ENCODE data around the gene NFIC.

DNA sequence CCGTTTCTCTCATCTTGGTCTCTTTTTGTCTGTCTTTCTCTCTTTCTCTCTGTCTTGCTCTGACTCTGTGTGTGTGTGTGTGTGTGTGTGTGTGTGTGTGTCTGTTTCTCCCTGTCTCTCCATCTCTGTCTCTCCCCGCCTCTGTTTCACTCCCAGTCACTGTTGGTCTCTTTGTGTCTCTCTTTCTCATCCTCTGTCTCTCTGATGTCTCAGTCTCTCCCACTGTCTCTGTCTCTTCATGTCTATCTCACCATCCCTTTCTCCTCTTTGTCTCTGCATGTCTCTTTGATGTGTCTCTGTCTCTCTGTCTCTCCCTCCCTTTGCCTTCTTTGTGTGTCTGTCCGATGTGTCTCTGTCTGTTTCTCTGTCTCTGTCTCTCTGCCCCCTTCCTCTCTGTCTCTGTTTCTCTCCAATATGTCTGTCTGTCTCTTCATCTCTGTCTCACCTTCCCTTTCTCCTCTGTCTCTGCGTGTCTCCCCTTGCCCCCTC, 2.5 kb downstream of the NFIC start:
- no peak for TF ChIP-seq CTCF (conservative IDR thresholded peaks at IDR 0.05; ENCODE audit: low read length)
- TF ChIP-seq EZH2phosphoT487 (IDR thresholded peaks at IDR 0.05; ENCODE audit: borderline replicate concordance, low read depth, low read length): no peak
